H9 (cell line): ENCODE data around the gene YES1. TPM values are rescaled to one million over a fixed set of nuclear protein-coding genes. Genes with fewer than 3 reads are reported as not detected.

Source experiments
- DNase-seq: peaks from one replicate; pipeline ENCODE4 v3.0.0-alpha.2; 2017
- H2AFZ ChIP-seq: one replicate; pipeline ENCODE4 v1.6.1; 2013; ENCODE audit warnings: mild to moderate bottlenecking, low read length, control low read depth, moderate library complexity
- H2AK5ac ChIP-seq: 2 replicates; pipeline ENCODE4 v1.6.1; 2013; ENCODE audit warnings: low read length, control low read depth, mixed read lengths; ENCODE audit not compliant: insufficient read length
- H2BK120ac ChIP-seq: one replicate; pipeline ENCODE4 v1.6.1; 2013; ENCODE audit warnings: low read depth, mild to moderate bottlenecking, low read length, control low read depth, inconsistent platforms; ENCODE audit not compliant: poor library complexity, severe bottlenecking
- H2BK12ac ChIP-seq: 2 replicates; pipeline ENCODE4 v1.6.1; 2013; ENCODE audit warnings: low read length, control low read depth, mixed read lengths, low read depth; ENCODE audit not compliant: insufficient read length
- H2BK15ac ChIP-seq: 2 replicates; pipeline ENCODE4 v1.6.1; 2013; ENCODE audit warnings: low read depth, low read length, control low read depth
- H2BK20ac ChIP-seq: one replicate; pipeline ENCODE4 v1.6.1; 2013; ENCODE audit warnings: low read depth, mild to moderate bottlenecking, low read length, control low read depth, inconsistent platforms; ENCODE audit not compliant: poor library complexity, severe bottlenecking
- H2BK5ac ChIP-seq: 2 replicates; pipeline ENCODE4 v1.6.1; 2013; ENCODE audit warnings: low read length, control low read depth, mixed read lengths; ENCODE audit not compliant: insufficient read length
- H3K14ac ChIP-seq: 2 replicates; pipeline ENCODE4 v1.6.1; 2013; ENCODE audit warnings: low read length, control low read depth; ENCODE audit not compliant: insufficient read depth
- H3K18ac ChIP-seq: 2 replicates; pipeline ENCODE4 v1.6.1; 2013; ENCODE audit warnings: low read depth, mild to moderate bottlenecking, mixed read lengths, low read length, control low read depth; ENCODE audit not compliant: insufficient read length
- H3K23ac ChIP-seq: 2 replicates; pipeline ENCODE4 v1.6.1; 2013; ENCODE audit warnings: low read length, control low read depth, mixed read lengths, low read depth; ENCODE audit not compliant: insufficient read length
- H3K23me2 ChIP-seq: 2 replicates; pipeline ENCODE4 v1.6.1; 2013; ENCODE audit warnings: low read depth, mild to moderate bottlenecking, mixed read lengths, low read length, control low read depth; ENCODE audit not compliant: insufficient read length, poor library complexity, severe bottlenecking
- H3K27ac ChIP-seq: 2 replicates; pipeline ENCODE4 v1.5.1; 2013; ENCODE audit warnings: low read length, control low read depth, mixed read lengths, low read depth; ENCODE audit not compliant: insufficient read length
- H3K27me3 ChIP-seq: 2 replicates; pipeline ENCODE4 v1.6.1; 2013; ENCODE audit warnings: low read length, control low read depth, inconsistent platforms; ENCODE audit not compliant: insufficient read depth
- H3K4ac ChIP-seq: 2 replicates; pipeline ENCODE4 v1.6.1; 2013; ENCODE audit warnings: low read depth, mild to moderate bottlenecking, control low read depth, inconsistent platforms, low read length, moderate library complexity
- H3K4me1 ChIP-seq: 2 replicates; pipeline ENCODE4 v1.6.1; 2013; ENCODE audit warnings: low read length, control low read depth, inconsistent platforms; ENCODE audit not compliant: insufficient read depth
- H3K4me2 ChIP-seq: 2 replicates; pipeline ENCODE4 v1.6.1; 2013; ENCODE audit warnings: low read length, control low read depth, mixed read lengths; ENCODE audit not compliant: insufficient read length, insufficient read depth
- H3K56ac ChIP-seq: 2 replicates; pipeline ENCODE4 v1.6.1; 2013; ENCODE audit warnings: low read depth, mild to moderate bottlenecking, mixed read lengths, low read length, control low read depth; ENCODE audit not compliant: insufficient read length
- H3K79me1 ChIP-seq: 2 replicates; pipeline ENCODE4 v1.6.1; 2013; ENCODE audit warnings: low read depth, mild to moderate bottlenecking, moderate library complexity, low read length, control low read depth, inconsistent platforms; ENCODE audit not compliant: insufficient read depth, poor library complexity, severe bottlenecking
- H3K79me2 ChIP-seq: 2 replicates; pipeline ENCODE4 v1.6.1; 2013; ENCODE audit warnings: low read length, control low read depth, inconsistent platforms; ENCODE audit not compliant: insufficient read depth
- H3K9ac ChIP-seq: 2 replicates; pipeline ENCODE4 v1.6.1; 2013; ENCODE audit warnings: low read length, control low read depth, mixed read lengths; ENCODE audit not compliant: insufficient read length; ENCODE audit errors: extremely low read depth
- H3K9me3 ChIP-seq: one replicate; pipeline ENCODE4 v1.6.1; 2013; ENCODE audit warnings: low read depth, low read length, inconsistent platforms; ENCODE audit not compliant: control insufficient read depth
- H3T11ph ChIP-seq: one replicate; pipeline ENCODE4 v1.6.1; 2013; ENCODE audit warnings: mild to moderate bottlenecking, low read length, control low read depth, inconsistent platforms
- H4K20me1 ChIP-seq: one replicate; pipeline ENCODE4 v1.6.1; 2013; ENCODE audit not compliant: control insufficient read depth, insufficient read length, insufficient read depth
- H4K5ac ChIP-seq: 2 replicates; pipeline ENCODE4 v1.6.1; 2013; ENCODE audit warnings: low read depth, mild to moderate bottlenecking, mixed read lengths, low read length, control low read depth; ENCODE audit not compliant: insufficient read length
- H4K8ac ChIP-seq: replicated peaks from 2 replicates; pipeline ENCODE4 v1.6.1; 2013; ENCODE audit warnings: low read length, control low read depth, mixed read lengths, low read depth; ENCODE audit not compliant: insufficient read length
- H4K91ac ChIP-seq: 2 replicates; pipeline ENCODE4 v1.6.1; 2013; ENCODE audit warnings: low read depth, mild to moderate bottlenecking, moderate library complexity, mixed read lengths, low read length, control low read depth; ENCODE audit not compliant: insufficient read length
- H3K27ac Mint-ChIP-seq, 3 experiments: 2 replicates in 2 of 3; 3 replicates in 1 of 3; pipeline ENCODE4 v1.8.0; 2020 to 2021; ENCODE audit warnings: mixed read lengths in 3 of 3, mild to moderate bottlenecking in 1 of 3, moderate library complexity in 1 of 3
- H3K27me3 Mint-ChIP-seq: 2 replicates; pipeline ENCODE4 v1.8.0; 2021; ENCODE audit warnings: low read depth, mild to moderate bottlenecking, moderate library complexity, mixed read lengths
- H3K36me3 Mint-ChIP-seq, 3 experiments: 2 replicates in 2 of 3; 3 replicates in 1 of 3; pipeline ENCODE4 v1.8.0; 2020 to 2021; ENCODE audit warnings: low read depth in 3 of 3, mixed read lengths in 3 of 3; ENCODE audit not compliant: insufficient read depth in 1 of 3
- H3K4me1 Mint-ChIP-seq, 2 experiments: 2 replicates each; pipeline ENCODE4 v1.8.0; 2020; ENCODE audit warnings: mixed read lengths in 2 of 2
- H3K4me3 Mint-ChIP-seq, 2 experiments: 2 replicates in 1 of 2; 3 replicates in 1 of 2; pipeline ENCODE4 v1.8.0; 2020 to 2021; ENCODE audit warnings: mild to moderate bottlenecking in 2 of 2, mixed read lengths in 2 of 2, moderate library complexity in 1 of 2
- H3K9me3 Mint-ChIP-seq, 2 experiments: 2 replicates in 1 of 2; 3 replicates in 1 of 2; pipeline ENCODE4 v1.8.0; 2020; ENCODE audit warnings: mild to moderate bottlenecking in 2 of 2, mixed read lengths in 2 of 2, moderate library complexity in 1 of 2
- WGBS: extraction: QIAGEN DNeasy Blood & Tissue Kit; methylation state at CpG from one replicate; pipeline ENCODE4 v1.1.7; 2013; ENCODE audit warnings: missing lambda C conversion rate, low lambda C conversion rate, mixed read lengths; ENCODE audit not compliant: insufficient read length; ENCODE audit errors: extremely low coverage; 5-methylcytosine and 5-hydroxymethylcytosine counted together
- total RNA-seq: library from RNA; stranded (reverse); gene quantifications from 2 replicates; pipeline ENCODE4 v1.2.1, GENCODE V29; 2021
- TF ChIP-seq, protein P1 (sequence below): fragments of 200-600 bp; sonication (generic); conservative IDR thresholded peaks from 3 replicates; pipeline ENCODE4 v1.8.0; 2021; ENCODE audit warnings: antibody characterized with exemption, mild to moderate bottlenecking

The YES1 gene
- total RNA-seq, 1 experiment from 2014 or later, result 86.9 TPM

DNA sequence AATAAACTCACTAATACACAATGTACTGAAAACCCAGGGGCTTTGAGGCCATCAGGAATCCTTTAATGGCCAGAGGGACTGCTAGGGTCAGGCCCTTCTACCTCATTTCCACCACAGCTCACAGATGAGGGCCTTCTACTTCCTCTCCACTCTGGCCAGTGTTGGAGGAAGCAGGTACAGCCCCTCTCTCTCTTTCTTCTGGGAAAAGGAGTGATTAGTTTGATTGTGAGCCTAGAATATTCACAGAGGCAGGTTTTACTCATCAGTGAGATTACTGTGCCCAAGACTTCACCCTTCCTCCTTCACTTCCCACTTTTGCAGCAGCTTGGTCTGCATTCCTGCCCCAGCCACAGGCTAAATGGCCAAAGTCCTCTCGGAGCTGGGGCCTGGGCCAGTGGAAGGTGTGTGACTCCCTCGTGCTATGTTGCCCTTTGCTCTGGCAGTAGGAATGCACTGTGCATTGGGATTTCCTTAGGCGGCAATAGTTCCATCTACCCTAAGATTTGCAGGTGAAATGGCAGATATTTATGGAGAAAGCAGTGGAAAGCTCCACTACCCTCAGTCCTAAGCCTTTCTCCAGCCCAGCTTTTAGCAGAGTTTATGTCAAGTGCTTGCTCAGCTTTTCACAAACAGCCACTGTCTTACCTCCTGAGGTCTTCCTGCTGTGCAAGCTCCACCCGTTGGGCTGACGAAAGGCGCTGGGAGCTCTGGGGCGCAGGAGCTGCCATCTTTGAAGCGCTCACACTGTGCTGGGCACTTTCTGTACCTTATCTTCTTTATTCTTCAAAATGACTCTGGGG is 36.2 kb upstream of the YES1 start:
- H3K27ac ChIP-seq, result no peak overlapping the region
- H2BK120ac ChIP-seq, result no peak overlapping the region
- no peaks in the 10 kb centered on the region for H3K9me3 ChIP-seq
- no peak overlapping the region for H3K56ac ChIP-seq
- TF ChIP-seq, protein P1, sequence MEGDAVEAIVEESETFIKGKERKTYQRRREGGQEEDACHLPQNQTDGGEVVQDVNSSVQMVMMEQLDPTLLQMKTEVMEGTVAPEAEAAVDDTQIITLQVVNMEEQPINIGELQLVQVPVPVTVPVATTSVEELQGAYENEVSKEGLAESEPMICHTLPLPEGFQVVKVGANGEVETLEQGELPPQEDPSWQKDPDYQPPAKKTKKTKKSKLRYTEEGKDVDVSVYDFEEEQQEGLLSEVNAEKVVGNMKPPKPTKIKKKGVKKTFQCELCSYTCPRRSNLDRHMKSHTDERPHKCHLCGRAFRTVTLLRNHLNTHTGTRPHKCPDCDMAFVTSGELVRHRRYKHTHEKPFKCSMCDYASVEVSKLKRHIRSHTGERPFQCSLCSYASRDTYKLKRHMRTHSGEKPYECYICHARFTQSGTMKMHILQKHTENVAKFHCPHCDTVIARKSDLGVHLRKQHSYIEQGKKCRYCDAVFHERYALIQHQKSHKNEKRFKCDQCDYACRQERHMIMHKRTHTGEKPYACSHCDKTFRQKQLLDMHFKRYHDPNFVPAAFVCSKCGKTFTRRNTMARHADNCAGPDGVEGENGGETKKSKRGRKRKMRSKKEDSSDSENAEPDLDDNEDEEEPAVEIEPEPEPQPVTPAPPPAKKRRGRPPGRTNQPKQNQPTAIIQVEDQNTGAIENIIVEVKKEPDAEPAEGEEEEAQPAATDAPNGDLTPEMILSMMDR, result no peak
- no peaks in the 10 kb centered on the region for H3K27me3 ChIP-seq
- H4K5ac ChIP-seq, result no peak overlapping the region
- H3K4me3 Mint-ChIP-seq, result no peak overlapping the region
- H3T11ph ChIP-seq, result no peak overlapping the region
- no peak overlapping the region for H2BK12ac ChIP-seq
- no peak overlapping the region for H3K4ac ChIP-seq
- no peaks in the 10 kb centered on the region for H3K79me1 ChIP-seq
- no peak overlapping the region for H4K91ac ChIP-seq
- H2BK20ac ChIP-seq, result no peak overlapping the region
- H2AK5ac ChIP-seq, result no peak overlapping the region
- H4K20me1 ChIP-seq, result no peaks in the 10 kb centered on the region
- H3K9me3 Mint-ChIP-seq, result no peaks in the 10 kb centered on the region
- no peak overlapping the region for H3K23ac ChIP-seq
- no peak overlapping the region for H4K8ac ChIP-seq
- H3K9ac ChIP-seq, result no peak overlapping the region
- H3K23me2 ChIP-seq, result no peaks in the 10 kb centered on the region
- WGBS, result no CpG with 5 or more reads among the region's 8 CpGs
- no peak overlapping the region for H3K27ac Mint-ChIP-seq
- H3K18ac ChIP-seq, result no peak overlapping the region
- H3K36me3 Mint-ChIP-seq, result no peaks in the 10 kb centered on the region
- no peak overlapping the region for H2BK15ac ChIP-seq
- no peak overlapping the region for H2BK5ac ChIP-seq
- no peaks in the 10 kb centered on the region for H3K79me2 ChIP-seq
- H3K4me1 ChIP-seq, result no peaks in the 10 kb centered on the region
- no peak overlapping the region for H2AFZ ChIP-seq
- DNase-seq, result no peak
- no peak overlapping the region; the same call in 1 of the 2 replicates for H3K14ac ChIP-seq
- 0 out of 4 replicates have a peak, but pooled peaks cover 0 to 4% of the 10 kb centered on the region in 2 experiments for H3K4me1 Mint-ChIP-seq
- H3K27me3 Mint-ChIP-seq, result peaks cover 16% of the 10 kb centered on the region
- H3K4me2 ChIP-seq, result no peak overlapping the region
